ENCODE results near the gene PSMA3.
"Not testable (repeated sequence)": the region's sequence is repeated elsewhere in the genome, so short reads cannot be mapped to it uniquely, and the experiment has no call there.

PSMA3 gene

DNA sequence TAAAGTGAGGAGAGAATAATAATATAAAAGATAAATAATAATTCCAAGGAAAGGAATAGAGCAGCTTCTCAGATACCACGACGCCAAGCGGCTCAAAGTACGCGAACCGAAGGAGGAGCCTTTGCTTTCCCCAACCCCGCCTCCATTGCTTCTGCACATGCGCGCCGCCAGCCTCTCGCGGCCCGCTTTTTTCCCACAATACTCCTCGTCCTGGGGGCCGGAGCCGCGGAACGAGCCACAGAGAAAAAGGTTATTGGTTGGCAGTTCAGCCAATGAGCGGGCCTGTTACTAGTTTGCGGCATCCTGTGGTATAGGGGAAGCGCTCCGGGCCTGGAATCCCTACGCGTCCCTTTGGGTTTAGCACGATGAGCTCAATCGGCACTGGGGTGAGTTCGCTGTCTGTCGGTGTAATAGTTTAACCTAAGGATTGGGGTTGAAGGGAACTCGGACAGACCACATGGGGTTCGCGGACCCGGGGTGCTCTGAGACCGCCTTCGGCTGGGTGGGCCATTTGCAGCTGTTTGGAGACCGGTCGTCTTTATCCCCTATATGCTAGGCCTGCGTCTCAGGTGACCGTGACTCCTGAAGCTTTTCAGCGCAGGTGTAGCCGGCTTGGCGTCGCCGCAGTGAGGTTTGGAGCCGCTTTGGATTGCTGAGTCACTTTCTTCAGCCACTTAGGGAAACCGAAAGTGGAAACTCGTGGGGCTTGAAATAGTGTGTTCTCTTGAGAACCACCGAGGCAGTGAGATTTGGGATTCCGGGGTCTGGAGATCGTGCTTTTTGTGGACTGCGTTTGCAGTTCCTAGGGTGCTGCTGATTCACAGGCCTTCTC is at the start of gene PSMA3:
PSMA3 (plus strand) TSS at position 288 of the 832 bp plus-strand sequence; CDS start at position 366, 78 bp downstream.
- peak; percentile 96 for DNase-seq (ENCODE audit: low read depth, low spot score)

DNA sequence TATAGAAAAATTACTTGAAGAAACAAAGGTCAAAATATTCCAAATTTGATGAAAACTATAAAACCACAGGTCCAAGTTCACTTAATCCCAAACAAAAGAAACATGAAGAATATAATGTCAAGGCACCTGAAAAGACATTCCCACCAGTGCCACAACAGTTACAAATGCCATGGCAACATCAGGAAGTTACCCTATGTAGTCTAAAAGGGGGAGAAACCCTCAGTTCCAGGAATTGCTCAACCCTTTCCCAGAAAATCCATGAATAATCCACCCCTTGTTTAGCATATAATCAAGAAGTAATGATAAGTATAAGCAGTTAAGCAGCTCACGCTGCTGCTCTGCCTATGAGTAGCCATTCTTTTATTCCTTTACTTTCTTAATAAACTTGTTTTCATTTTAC is 48.4 kb upstream of the PSMA3 start:
- DNase-seq (ENCODE audit: low read depth, low spot score), result no peak

DNA sequence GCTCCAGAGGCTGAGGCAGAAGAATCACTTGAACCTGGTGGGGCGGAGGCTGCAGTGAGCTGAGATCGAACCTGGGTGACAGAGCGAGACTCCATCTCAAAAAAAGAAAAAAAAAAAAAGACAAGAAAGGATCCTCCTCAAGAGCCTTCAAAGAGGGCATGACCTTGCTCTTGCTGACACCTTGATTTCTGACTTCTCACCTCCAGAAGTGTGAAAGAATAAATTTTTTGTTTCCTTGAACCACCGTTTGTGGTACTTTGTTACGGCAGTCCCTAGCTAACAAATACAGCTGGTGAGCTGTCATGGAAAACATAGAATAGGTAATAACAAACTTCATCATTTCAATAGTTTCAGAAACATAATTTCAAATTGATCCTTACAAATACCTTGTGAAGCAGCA is 46.6 kb upstream of the PSMA3 start:
- no peak for DNase-seq (ENCODE audit: low read depth, low spot score)

DNA sequence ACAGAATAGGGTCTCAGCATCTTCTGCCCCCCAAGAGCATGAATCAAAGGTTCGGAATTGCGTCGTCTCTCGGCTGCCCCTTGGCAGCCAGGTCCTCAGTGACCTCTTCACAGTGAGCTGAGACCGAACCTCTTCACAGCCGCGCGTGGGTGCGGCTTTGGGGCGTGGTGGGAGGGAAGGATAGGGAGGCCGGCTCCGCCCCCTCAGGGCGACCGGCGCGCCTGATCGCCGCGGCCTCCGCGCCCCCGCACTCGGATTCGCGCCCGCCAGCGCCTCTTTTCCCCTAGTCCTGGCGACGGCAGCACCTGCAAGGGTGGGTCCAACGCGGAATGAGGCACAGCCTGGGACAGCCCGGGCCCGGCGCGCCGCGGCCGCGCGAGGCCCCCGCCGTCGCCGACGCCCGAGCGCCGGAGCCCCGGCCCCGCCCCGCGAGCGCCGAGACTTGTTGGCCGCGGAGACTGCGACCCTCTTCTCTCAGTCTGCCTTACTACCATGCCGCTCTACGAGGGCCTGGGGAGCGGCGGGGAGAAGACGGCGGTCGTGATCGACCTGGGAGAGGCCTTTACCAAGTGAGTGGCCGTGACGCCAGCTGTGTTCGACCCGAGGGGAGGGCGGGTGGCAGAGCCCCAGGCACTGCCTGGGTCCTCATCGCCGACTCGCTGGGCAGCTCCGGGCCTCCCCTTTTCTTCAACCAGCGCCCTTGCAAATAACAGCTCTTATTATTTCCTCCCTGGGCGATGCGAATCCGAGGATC is 44.7 kb upstream of the PSMA3 start, which contains the start of gene ACTR10:
ACTR10 (plus strand) TSS at position 424 of the 754 bp plus-strand sequence; CDS start at position 493, 69 bp downstream.
- DNase-seq (ENCODE audit: low read depth, low spot score), result peak; percentile 69

DNA sequence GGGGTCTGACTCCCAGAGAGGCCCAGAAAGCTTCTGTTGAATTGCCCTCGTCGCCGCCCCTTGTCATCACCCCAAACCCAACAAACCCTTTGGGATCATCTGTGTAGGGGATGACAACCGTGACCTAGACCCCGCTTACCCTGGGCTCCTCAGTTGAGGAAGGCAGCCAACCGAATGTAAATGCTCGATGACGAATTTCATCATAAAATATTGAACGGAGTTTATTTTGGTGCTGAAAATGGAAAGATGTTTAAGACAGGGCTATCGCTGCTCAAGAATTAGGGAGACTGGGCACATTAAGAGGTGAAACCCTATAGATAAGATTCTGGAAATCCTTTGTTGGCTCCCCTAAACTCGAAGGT is 44.2 kb upstream of the PSMA3 start:
- DNase-seq (ENCODE audit: low read depth, low spot score), result no peak

DNA sequence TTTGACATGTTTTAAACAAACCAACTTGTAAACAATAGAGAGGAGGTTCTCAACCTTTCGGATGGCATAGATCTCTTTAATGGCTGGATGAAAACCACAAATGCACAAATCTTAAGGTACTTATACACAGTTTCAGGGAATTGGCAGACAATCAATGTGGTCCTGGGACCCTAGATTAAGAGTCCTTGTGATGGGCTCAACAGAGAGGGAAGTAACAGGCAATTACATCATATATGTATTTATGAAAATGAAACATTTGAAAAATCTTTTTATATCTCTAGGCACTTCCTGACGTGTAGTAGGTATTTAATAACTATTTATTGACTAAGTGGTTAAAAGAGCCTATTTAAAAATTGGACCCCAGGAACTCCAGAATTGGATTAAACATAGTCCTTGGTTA is 43.8 kb upstream of the PSMA3 start:
- no peak for DNase-seq (ENCODE audit: low read depth, low spot score)

DNA sequence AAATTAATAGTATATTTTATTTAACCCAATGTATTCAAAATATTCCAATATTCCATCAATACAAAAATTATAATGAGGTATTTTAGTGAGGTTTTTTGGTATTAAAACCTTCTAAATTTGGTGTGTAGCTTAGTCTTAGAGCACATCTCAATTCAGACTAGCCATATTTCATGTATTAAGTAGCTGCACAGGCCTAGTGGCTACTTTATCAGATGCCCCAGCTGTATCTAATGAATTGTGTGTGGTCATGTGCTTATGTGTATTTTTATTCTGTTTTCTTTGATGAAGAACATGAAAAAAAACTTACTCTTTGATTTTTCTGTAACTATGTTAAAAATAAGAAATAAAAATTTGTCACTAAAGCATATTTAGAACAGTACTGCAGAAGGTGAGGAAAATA is 31.5 kb upstream of the PSMA3 start:
- no peak for DNase-seq (ENCODE audit: low read depth, low spot score)

DNA sequence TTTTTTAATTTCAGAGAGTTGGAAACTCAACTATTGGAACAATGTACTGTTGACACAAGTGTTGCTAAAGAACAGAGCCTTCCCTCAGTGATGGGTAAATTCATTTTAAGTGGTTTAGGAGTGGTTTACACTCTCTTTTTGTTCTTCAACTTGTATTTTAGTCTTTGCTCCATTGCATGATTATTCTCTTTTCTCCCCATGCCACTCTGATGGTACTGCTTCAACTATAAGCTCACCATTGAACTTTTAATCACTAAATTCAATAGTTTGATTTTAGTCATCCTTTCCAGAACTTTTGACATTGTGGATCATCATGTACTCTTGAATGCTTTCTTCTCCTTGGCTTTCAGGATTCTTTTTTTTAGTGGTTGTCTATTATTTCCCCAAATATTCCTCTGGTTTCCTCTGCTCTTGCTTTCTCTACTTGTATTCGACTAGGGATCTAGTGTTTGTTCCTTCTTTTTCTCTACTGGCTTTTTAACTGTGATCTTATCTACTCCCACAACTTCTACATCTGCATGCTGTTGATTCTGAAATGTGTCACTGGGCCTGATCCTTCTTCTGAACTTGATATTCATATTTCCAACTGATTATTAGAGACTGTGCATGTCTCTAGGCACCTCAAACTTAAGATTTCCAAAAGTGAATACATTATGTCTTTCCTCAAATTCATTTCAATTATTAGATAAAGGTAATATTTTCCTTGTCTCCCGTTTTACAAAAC is 29.3 kb upstream of the PSMA3 start:
- no peak for DNase-seq (ENCODE audit: low read depth, low spot score)

DNA sequence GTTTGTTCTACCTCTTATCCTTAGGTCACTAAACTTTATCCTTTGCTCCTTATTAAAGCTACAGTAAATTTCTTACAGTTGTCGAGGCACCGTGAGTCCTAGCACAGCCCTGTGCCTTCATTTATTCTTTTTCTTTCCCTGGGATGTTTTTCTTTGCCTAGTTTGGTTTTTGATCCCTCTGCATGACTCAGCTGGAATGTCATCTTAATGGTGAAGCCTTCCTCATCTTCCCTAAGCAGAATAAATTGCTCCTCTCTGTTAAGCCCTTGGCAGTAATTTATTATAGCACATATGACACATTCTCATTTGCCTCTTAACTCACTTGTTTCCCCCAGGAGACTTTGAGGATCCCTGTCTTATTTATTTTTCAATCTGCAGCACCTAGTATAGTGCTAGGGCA is 28.1 kb upstream of the PSMA3 start:
- no peak for DNase-seq (ENCODE audit: low read depth, low spot score)

DNA sequence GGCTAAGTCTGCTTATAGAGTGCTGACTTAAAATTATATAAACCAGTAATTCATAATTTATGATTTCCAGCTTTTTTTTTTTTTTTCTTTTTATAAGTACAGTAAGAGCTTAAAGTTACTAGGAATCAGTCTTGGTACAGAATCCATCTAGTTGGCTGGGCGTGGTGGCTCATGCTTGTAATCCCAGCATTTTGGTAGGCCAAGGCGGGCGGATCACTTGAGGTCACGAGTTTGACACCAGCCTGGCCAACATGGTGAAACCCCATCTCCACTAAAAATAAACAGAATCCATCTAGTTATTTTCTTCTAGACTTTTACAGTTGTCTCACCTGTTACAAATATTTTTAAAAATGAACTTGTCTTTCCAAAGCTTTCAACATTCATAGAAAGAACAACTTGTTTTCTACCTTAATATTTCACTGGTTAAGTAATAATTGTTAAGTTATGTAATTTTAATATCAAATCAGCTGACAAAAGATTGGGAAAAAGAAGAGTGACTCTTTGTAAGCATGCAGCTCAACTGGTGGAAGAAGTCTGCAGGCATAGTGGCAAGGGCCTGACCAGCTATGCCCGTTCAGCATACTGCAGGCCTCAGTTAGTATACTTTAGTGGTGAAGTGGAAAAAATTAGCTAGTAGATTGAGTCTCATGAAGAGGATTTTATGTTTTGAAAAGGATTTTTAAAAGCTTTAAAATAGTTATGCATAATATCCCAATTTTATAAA is 17.4 kb upstream of the PSMA3 start:
- DNase-seq (ENCODE audit: low read depth, low spot score), result no peak

DNA sequence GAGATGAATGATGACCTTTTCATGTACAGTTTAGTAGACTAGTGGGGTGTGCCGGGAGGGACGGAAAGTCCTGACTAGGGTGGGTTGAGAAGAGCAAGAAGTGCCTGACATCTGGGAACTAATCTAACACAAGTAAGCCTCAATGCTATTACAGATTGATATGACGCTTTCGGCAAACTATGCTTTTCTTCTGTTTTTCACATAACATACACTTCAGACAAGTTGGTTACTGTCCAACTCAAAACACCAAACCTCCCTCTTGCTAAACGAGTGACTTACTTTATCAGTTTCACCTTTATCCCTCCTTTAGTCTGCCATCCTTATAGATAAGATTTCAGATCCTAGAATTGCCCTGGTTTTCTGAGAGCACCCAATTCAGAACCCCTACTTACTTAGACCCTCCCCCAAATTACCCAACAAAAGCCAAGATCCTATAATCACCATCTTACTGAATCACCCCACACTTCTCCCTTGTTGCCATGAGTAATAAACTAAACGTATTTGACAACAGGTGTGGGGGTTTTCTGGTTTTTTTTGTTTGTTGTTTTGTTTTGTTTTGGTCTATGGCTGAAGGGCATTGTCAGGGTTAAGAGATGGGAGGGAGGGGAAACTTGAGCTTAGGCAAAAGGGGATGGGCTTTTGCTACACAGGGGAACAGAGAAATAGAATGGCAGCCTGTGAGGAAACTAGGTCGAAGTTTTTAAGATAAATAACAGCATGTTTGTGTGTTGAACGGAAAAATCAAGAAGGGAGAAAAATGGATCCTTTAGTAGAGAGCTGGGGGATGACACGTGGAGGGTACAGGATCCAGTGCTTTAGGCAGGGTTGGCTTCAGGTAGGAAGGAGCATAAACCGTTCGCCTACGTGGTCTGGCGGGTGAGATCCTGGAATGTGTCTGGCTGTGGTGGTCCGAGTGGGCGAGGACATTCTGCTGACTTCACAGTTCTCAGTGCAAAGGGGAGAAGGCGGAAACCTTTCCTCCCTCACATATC is 6.1 kb upstream of the PSMA3 start:
- DNase-seq (ENCODE audit: low read depth, low spot score), result no peak

DNA sequence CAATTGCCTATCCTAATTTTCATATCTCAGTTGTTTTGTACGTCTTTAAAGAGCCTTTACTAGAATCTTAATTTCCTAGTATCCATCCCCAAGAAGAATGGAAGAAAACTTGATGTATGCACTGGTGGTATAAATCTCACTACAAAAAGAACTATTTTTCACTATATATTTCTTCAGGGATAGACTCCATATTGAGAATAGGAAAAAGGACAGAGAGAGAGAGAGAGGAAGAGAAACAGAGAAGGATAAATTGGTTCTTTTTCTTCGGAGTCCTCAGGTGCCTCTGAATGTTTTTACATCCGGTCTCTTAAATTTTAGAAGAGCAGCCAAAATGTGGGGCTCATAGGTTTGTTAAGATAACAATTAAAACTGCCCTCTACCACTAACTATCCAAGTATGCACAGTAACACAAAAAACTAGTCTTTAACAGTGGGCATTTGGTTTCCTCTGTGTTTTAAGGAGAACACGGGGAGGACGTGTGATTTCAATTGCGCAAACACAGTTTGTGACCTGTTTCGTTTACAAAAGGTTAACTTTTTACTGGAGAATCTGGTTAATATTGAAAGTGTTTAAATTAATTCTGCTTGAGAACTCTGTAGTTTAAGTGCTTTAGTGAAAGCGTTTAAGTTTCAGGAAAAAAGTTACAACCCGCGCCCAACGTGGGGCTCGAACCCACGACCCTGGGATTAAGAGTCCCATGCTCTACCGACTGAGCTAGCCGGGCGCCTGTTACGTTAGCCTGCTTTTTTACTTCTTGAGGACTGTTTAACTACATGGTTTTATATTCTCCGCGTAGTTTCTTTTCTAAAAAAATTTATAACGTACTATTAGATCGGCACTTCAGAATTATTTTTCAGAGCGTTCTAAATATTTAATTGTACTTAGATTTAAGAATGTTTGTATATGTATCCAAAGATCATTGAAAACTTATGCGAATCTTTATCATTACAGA is 5.1 kb upstream of the PSMA3 start:
- peak; percentile 74 for DNase-seq (ENCODE audit: low read depth, low spot score)

DNA sequence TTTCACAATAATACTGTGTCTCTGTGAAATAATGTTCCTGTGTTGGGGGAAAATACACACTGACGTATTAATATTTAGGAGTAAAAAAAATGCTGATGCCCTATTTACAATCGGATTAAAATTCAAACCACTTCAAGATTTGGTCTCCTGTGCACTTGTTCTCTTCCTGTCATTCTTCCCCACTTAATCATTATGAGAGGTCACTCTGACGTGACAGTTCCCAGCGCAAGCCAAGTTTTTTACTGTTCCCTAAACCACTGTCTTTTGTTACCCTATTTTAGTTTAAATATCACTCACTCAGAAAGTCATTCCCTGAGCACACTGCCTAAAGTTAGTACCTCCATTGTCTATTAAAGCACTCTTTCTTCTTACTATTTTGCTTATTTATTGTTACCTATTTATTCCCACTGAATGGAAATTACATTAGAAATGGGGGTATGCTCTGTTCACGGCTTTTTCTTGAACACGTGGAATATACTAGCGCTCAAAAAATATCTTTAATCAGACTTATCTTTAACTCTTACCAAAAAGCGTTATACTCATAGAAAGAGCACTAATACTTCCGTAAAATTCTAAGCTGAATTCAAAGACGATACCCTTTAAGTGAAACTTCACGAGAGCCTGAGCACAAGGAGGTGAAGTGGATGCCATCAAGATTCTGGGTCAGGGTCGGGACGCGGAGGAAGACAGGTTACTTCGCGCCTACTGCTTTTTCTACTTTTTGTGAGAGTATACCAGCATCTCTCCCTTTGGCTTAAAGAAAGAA is 670 bp upstream of the PSMA3 start:
- no peak for DNase-seq (ENCODE audit: low read depth, low spot score)

DNA sequence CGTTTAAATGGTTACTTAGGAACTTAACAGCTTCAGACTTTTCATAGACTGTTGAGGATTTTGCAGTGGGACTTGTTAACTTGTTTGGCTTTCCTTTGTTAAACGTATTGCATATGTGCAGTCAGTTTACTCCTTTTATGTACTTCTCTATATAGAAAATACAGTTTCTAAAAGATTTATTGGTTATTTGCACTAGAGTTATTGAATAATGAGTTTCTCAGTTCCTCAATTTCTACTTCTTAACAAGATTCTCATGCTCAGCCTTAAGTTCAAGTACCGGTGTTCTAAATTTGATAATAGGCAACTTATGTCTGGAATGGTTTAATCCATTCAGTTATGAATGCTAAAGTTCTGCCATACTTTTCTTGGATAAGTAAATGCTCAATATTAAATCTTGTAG is 919 bp downstream of the PSMA3 start:
- no peak for DNase-seq (ENCODE audit: low read depth, low spot score)

DNA sequence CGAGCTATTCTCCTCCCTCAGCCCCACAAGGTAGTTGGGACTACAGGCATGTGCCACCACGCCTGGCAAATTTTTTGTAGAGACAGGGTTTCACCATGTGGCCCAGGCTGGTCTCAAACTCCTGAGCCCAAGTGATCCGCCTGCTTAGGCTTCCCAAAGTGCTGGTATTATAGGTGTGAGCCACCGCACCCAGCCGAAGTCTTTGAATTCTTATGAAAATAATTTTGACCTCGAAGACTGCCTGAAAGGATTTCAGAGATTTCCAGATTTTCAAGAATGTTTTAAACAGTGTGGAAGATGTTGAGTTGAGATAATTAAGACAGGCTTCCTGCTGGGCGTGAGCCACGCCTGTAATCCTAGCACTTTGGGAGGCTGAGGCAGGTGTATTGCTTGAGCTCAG is 5.0 kb downstream of the PSMA3 start:
- DNase-seq (ENCODE audit: low read depth, low spot score), result no peak

DNA sequence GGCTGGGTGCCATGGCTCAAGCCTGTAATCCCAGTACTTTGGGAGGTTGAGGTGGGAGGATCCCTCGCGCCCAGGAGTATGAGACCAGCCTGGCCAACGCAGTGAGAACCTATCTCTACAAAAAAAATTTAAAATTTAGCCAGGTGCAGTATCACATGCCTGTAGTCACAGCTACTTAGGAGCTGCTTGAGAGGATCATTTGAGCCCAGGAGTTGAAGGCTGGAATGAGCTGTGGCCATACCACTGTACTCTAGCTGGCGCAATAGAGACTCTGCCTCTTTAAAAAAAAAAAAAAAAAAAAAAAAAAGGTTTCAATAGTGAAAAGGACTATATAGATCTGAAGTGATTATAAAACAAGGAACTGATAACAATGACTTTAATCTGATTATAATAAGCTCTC is 13.5 kb downstream of the PSMA3 start:
- no peak for DNase-seq (ENCODE audit: low read depth, low spot score)

DNA sequence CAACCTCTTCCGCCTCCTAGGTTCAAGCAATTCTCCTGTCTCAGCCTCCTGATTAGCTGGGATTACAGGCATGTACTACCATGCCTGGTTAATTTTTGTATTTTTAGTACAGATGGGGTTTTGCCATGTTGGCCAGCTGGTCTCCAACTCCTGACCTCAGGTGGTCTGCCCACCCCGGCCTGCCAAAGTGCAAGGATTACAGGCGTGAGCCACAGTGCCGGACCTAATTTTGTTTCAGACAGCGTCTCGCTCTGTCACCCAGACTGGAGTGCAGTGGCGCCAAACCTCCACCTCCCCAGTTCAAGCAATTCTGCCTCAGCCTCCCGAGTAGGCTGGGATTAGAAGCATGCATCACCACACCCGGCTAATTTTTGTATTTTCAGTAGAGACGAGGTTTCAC is 17.4 kb downstream of the PSMA3 start:
- not testable (repeated sequence) for DNase-seq (ENCODE audit: low read depth, low spot score)

DNA sequence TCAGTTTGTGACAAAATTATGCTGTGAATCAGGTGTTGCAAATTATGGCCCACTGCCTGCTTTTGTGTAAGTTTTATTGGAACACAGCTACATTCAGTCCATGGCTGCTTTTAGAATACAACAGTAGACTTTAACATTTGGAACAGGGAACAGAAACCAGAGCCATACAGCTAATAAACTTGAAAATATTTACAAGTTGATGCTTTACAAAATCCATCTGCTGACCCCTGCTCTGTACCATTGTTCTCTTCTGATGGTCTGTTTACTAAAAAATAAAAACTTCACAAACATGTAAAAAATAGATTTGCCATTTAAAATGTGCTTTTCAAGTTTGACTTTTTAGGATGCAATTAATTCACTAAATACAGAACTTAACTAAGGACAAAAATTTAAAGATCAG is 20.8 kb downstream of the PSMA3 start:
- no peak for DNase-seq (ENCODE audit: low read depth, low spot score)

DNA sequence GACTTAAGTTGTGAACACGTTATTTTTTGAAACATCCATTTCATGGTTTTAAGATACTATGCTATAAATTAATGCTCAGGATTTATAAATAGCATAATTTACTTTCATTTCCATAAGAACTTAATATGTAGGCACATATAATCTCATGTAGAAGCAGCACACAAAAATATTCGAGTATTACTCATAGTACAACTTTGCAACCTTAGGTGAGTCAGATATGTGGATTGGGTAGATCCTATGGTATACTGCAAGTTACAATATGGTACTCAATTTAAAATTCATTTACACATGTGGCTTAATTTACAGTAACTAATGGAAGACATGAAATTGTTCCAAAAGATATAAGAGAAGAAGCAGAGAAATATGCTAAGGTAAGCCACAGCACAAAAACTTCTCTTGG is 26.0 kb downstream of the PSMA3 start:
- no peak for DNase-seq (ENCODE audit: low read depth, low spot score)
